BLaER1 treated with 17β-estradiol and CSF1 and Interleukin-3, amounts not matched to agents 10 nM and 100 nM (cell line): ENCODE results near the gene EBNA1BP2.
A peak's percentile ranks its signal among the peaks of the same experiment; 100 is the strongest.

Source experiments
- H3K27ac ChIP-seq, 11 experiments: shearing (Covaris generic); formaldehyde crosslinking; 2 replicates each; pipeline ENCODE4 v1.8.1; 2022
- H3K27me3 ChIP-seq, 11 experiments: shearing (Covaris generic); formaldehyde crosslinking; 2 replicates each; pipeline ENCODE4 v1.8.1; 2022
- H3K36me3 ChIP-seq, 11 experiments: shearing (Covaris generic); formaldehyde crosslinking; 2 replicates each; pipeline ENCODE4 v1.8.1; 2022
- H3K4me1 ChIP-seq, 10 experiments: shearing (Covaris generic); formaldehyde crosslinking; 2 replicates each; pipeline ENCODE4 v1.8.1; 2022
- H3K4me2 ChIP-seq, 11 experiments: shearing (Covaris generic); formaldehyde crosslinking; 2 replicates each; pipeline ENCODE4 v1.8.1; 2022
- H3K4me3 ChIP-seq, 10 experiments: shearing (Covaris generic); formaldehyde crosslinking; 2 replicates each; pipeline ENCODE4 v1.8.1; 2022
- H3K9ac ChIP-seq, 11 experiments: shearing (Covaris generic); formaldehyde crosslinking; 2 replicates each; pipeline ENCODE4 v1.8.1; 2022
- H3K9me3 ChIP-seq, 11 experiments: shearing (Covaris generic); formaldehyde crosslinking; replicated peaks in 1 of 11; 2 replicates each; pipeline ENCODE4 v1.8.1; 2022
- H4K20me1 ChIP-seq, 11 experiments: shearing (Covaris generic); formaldehyde crosslinking; 2 replicates each; pipeline ENCODE4 v1.8.1; 2022
- Cebpa-rat ChIP-seq, 11 experiments: shearing (Covaris generic); IDR thresholded peaks; 2 replicates each; pipeline ENCODE4 v1.8.1; 2022

Gene EBNA1BP2

DNA sequence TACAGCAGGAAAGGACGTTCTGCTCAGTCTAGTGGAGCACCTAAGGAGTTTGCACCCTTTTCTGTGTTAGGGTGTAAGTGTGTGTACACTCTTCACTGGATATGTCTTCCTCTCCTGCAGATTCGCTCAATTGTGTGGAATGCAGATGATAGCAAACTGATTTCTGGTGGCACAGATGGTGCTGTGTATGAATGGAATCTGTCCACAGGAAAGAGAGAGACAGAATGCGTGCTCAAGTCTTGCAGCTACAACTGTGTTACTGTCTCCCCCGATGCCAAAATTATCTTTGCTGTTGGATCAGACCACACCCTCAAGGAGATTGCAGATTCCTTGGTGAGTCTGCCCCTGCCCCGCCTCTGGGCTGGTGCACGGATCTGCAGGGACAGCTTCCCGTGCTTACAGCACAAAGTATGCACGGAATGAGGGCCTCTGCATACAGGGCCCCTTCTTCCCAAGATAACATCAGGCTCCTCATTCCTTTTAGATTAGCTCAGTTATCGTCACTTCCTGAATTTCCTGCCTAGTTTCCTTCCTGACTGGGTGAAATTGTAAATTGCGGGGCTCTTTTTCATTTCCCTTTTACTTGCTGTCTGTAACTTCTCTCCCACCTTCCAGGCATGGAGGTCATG is 34.6 kb upstream of the EBNA1BP2 start:
- no peaks in the 10 kb centered on the region for H3K27me3 ChIP-seq
- H3K4me3 ChIP-seq = 0 out of 20 replicates have a peak overlapping the region, but pooled peaks of 2 of the 10 experiments have one; percentile 9 to 16
- no peaks in the 10 kb centered on the region for H3K36me3 ChIP-seq
- H3K9me3 ChIP-seq = peaks cover 8 to 21% (median 15%) of the 10 kb centered on the region in 11 experiments; a peak in 16 of 22 replicates
- peak overlapping the region; percentile 69 to 90 (median 78) for H3K4me2 ChIP-seq
- peaks cover 12 to 22% (median 19%) of the 10 kb centered on the region in 10 experiments for H3K4me1 ChIP-seq
- no peak for TF ChIP-seq Cebpa-rat (IDR thresholded peaks at IDR 0.05)
- H3K9ac ChIP-seq = 0 out of 22 replicates have a peak overlapping the region, but pooled peaks of 1 of the 11 experiments have one; percentile 8
- H3K27ac ChIP-seq = peak overlapping the region in 1 of 11 experiments; percentile 3; a peak in 1 of 22 replicates
- H4K20me1 ChIP-seq = no peaks in the 10 kb centered on the region

DNA sequence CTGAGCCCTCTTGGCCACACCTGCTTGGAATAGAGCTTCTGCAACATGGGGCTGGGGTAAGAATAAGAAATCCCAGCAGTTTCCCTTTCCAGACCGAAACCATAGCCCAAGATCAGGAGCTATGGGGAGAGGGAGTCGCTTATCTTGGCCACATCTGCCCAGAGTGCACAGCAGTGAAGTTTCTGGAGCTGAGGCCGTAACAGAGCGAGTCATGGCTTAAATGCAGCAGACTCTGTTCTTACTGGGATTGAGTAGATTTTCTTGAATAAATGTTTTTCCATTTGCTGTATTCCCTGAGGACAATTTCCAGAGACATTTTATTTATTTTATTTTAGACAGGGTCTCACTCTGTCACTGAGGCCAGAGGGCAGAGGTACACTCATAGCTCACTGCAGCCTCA is 33.6 kb upstream of the EBNA1BP2 start:
- no peak overlapping the region for H3K9ac ChIP-seq
- no peaks in the 10 kb centered on the region for H3K36me3 ChIP-seq
- no peak for TF ChIP-seq Cebpa-rat (IDR thresholded peaks at IDR 0.05)
- H3K4me3 ChIP-seq = no peak overlapping the region
- H3K4me2 ChIP-seq = peak overlapping the region in 1 of 11 experiments; percentile 78; a peak in 2 of 22 replicates
- H4K20me1 ChIP-seq = no peaks in the 10 kb centered on the region
- H3K27ac ChIP-seq = no peak overlapping the region
- no peaks in the 10 kb centered on the region for H3K27me3 ChIP-seq
- H3K9me3 ChIP-seq = peaks cover 8 to 21% (median 15%) of the 10 kb centered on the region in 11 experiments; a peak in 16 of 22 replicates
- H3K4me1 ChIP-seq = peaks cover 12 to 22% (median 19%) of the 10 kb centered on the region in 10 experiments

DNA sequence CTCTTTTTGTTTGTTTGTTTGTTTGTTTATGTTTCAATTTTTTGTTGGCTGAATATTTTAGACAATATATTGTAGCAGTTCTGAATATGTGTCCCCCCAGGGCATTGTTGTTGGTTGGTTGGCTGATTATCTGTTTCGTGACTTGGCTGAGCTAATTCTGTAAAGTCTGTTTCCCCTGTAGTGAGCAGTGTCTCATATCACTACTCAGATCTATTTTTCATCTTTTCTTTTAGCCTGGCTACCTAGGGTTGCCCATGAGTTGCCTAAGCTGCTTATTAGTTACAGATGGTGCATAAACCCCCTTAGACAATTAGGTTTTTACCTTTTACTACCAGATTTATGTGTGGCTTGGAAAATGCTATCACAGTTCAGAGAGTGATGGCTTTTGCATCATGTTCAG is 32.3 kb upstream of the EBNA1BP2 start:
- Histone ChIP-seq H4K20me1 (no peaks in the 10 kb centered on the region), H3K36me3 (no peaks in the 10 kb centered on the region), H3K4me3 (no peak overlapping the region), H3K27ac (no peak overlapping the region), H3K27me3 (no peaks in the 10 kb centered on the region), H3K4me2 (no peak overlapping the region), H3K9me3 (peaks cover 8 to 21% (median 15%) of the 10 kb centered on the region in 11 experiments; a peak in 16 of 22 replicates), H3K9ac (no peak overlapping the region), H3K4me1 (peaks cover 12 to 22% (median 19%) of the 10 kb centered on the region in 10 experiments)
- TF ChIP-seq Cebpa-rat (IDR thresholded peaks at IDR 0.05) = no peak

DNA sequence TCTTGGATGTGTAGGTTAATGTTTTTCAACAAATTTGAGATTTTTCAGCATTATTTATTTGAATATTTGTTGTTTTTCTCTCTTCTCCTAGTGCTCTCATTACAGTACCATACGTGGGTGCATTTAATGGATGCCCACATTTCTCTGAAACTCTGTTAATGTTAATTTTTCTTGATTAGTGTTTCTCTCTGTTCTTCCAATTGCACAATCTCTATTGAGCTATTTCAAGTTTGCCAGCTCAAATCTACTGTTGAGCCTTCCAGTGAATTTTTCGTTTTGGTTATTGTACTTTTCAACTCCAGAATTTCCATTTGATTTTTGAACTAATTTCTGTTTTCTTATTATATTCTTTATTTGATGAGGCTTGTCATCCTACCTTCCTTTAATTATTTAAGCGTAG is 31.8 kb upstream of the EBNA1BP2 start:
- Histone ChIP-seq H3K4me1 (peaks cover 12 to 22% (median 19%) of the 10 kb centered on the region in 10 experiments), H3K9ac (no peak overlapping the region), H3K27me3 (no peaks in the 10 kb centered on the region), H3K9me3 (peaks cover 8 to 21% (median 15%) of the 10 kb centered on the region in 11 experiments; a peak in 16 of 22 replicates), H3K4me2 (no peak overlapping the region), H4K20me1 (no peaks in the 10 kb centered on the region), H3K4me3 (no peak overlapping the region), H3K27ac (no peak overlapping the region), H3K36me3 (no peaks in the 10 kb centered on the region)
- TF ChIP-seq Cebpa-rat (IDR thresholded peaks at IDR 0.05) = no peak

DNA sequence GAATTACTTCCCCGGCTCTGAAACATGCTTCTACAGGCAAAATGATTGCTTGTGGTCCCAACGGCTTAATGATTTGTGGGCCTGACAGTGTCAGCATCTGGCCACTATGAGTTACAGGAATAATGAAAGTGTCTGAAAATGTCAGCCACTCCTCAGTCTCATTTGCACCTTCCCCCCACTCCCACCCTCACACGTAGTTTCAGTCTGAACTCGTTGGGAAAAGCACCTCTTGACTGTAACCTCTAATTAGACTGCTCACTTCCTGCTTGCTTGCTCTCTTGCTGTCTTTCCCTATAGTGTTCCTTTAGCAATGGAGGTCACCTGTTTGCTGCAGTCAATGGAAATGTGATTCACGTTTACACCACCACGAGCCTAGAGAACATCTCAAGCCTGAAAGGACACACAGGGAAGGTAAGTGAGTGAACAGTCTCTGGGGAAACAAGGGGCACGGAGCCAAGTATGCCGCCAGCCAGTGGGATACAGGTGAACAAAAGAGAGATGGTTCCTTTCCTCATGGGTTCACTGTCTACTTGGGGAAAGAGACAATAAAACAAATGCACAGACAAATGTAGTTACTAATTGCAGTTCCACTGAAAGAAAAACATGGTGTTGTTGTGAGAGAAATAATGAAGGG is 27.1 kb upstream of the EBNA1BP2 start:
- Histone ChIP-seq H3K27ac (no peak overlapping the region), H3K4me2 (no peak overlapping the region), H3K27me3 (no peaks in the 10 kb centered on the region), H4K20me1 (no peaks in the 10 kb centered on the region), H3K9ac (no peak overlapping the region), H3K4me1 (no peaks in the 10 kb centered on the region), H3K4me3 (no peak overlapping the region), H3K9me3 (peaks cover 17 to 27% (median 20%) of the 10 kb centered on the region in 11 experiments), H3K36me3 (no peaks in the 10 kb centered on the region)
- TF ChIP-seq Cebpa-rat (IDR thresholded peaks at IDR 0.05) = no peak

DNA sequence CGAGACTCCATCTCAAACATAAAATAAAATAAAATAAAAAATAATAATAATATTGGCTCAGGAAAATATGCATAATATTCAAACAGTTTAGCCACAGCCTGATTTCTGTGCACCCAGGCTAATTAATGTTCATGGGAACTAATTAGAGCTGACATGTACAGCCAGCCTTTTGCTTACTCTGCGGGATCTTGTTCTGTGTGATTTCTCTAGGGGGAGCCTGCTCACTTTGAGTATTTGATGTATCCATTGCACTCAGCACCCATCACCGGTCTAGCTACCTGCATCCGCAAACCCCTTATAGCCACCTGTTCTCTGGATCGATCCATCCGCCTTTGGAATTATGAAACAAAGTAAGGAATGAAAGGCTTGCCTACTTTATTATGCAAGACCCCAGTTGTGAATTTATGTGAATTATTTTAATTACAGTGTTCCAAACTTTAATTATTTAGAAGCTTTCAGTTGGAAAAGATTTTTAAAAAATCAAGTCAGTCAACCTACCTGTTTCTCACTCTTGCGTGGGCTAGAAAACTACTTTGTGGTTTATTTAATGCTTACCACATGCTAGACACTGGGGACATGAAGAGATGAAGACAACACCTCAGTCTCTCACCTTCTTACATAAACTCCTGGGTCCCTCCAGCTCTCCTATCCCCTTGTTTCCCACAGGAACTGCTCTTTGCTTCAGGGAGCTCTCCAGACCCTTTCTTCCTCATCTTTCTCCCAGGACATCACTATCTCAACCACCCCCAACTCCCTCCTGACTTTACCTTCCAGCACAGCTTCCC is 25.4 kb upstream of the EBNA1BP2 start:
- H4K20me1 ChIP-seq = no peaks in the 10 kb centered on the region
- H3K27me3 ChIP-seq = no peaks in the 10 kb centered on the region

DNA sequence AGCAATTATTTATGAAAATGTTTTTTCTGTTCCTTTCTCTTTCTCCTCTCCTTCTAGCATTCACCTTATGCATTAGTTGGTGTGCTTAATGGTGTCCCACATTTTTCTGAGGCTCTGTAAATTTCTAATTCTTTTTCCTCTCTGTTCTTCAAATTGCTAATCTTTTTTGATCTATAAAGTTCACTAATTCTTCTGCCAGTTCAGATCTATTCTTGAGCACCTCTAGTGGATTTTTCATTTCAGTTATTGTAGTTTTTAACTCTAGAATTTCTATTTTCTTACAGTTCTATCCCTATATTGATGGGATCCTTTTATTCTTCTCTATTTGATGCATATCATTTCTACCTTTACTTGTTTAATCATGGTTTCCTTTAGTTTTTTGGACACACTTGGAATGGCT is 22.4 kb upstream of the EBNA1BP2 start:
- H3K4me1 ChIP-seq = no peaks in the 10 kb centered on the region
- H3K4me2 ChIP-seq = no peak overlapping the region
- H3K4me3 ChIP-seq = no peak overlapping the region
- H3K9me3 ChIP-seq = peaks cover 14 to 39% (median 21%) of the 10 kb centered on the region in 11 experiments; a peak in 20 of 22 replicates
- H3K9ac ChIP-seq = no peak overlapping the region
- H4K20me1 ChIP-seq = no peaks in the 10 kb centered on the region
- no peaks in the 10 kb centered on the region for H3K36me3 ChIP-seq
- H3K27ac ChIP-seq = no peak overlapping the region
- H3K27me3 ChIP-seq = no peaks in the 10 kb centered on the region
- no peak for TF ChIP-seq Cebpa-rat (IDR thresholded peaks at IDR 0.05)

More for the DNA sequence above, 25.4 kb upstream of the EBNA1BP2 start:
- Histone ChIP-seq H3K4me3 (no peak overlapping the region), H3K4me1 (no peaks in the 10 kb centered on the region), H3K9me3 (peaks cover 14 to 21% (median 18%) of the 10 kb centered on the region in 11 experiments; a peak in 20 of 22 replicates), H3K36me3 (no peaks in the 10 kb centered on the region), H3K4me2 (no peak overlapping the region), H3K9ac (no peak overlapping the region), H3K27ac (no peak overlapping the region)
- no peak for TF ChIP-seq Cebpa-rat (IDR thresholded peaks at IDR 0.05)

DNA sequence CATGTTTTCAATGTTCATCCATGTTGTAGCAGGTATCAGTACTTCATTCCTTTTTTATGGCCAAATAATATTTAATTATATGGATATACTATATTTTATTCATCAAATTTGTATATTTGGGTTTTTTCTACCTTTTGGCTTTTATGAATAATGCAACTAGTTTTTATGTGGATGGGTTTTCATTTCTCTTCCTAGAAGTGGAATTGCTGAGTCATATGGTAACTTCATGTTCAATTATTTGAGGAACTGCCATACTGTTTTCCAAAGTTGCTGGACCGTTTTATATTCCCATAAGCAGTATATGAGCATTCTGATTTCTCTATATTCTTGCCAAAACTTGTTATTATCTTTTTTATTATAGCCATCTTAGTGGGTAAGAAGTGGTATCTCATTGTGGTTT is 16.0 kb upstream of the EBNA1BP2 start:
- Histone ChIP-seq H3K4me2 (no peak overlapping the region), H3K27me3 (no peaks in the 10 kb centered on the region), H3K27ac (no peak overlapping the region), H3K9me3 (peaks cover 0 to 21% (median 5%) of the 10 kb centered on the region in 11 experiments; a peak in 9 of 22 replicates), H4K20me1 (no peaks in the 10 kb centered on the region), H3K4me1 (peaks cover 0 to 14% (median 11%) of the 10 kb centered on the region in 10 experiments; a peak in 15 of 20 replicates), H3K9ac (no peak overlapping the region), H3K4me3 (no peak overlapping the region), H3K36me3 (no peaks in the 10 kb centered on the region)
- no peak for TF ChIP-seq Cebpa-rat (IDR thresholded peaks at IDR 0.05)

DNA sequence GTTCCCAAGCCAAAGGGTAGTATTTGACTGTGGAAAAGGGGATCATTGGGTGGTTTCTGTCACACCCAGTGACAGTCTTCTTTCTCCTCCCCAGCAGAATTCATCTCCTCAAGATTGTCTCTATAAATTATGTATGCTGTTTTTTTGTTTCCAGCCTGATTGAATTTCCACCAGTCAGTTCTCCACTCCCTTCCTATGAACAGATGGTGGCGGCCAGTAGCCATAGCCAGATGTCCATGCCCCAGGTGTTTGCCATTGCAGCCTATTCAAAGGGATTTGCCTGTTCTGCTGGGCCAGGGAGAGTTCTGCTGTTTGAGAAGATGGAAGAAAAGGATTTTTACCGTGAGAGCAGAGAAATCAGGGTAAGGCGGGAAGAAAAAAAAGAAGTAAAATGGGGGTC is 12.9 kb upstream of the EBNA1BP2 start:
- Histone ChIP-seq H4K20me1 (no peaks in the 10 kb centered on the region), H3K9ac (no peak overlapping the region), H3K4me1 (peaks cover 0 to 14% (median 11%) of the 10 kb centered on the region in 10 experiments; a peak in 15 of 20 replicates), H3K4me2 (peak overlapping the region in 6 of 11 experiments; percentile 40 to 50 (median 44); a peak in 11 of 22 replicates), H3K27ac (no peak overlapping the region), H3K36me3 (no peaks in the 10 kb centered on the region), H3K4me3 (no peak overlapping the region), H3K27me3 (no peaks in the 10 kb centered on the region), H3K9me3 (peaks cover 0 to 5% (median 0%) of the 10 kb centered on the region in 11 experiments; a peak in 3 of 22 replicates)
- TF ChIP-seq Cebpa-rat (IDR thresholded peaks at IDR 0.05) = no peak
